HG02884 (cell line): ENCODE data around the gene F7.
"Not testable (repeated sequence)": the region's sequence is repeated elsewhere in the genome, so short reads cannot be mapped to it uniquely, and the experiment has no call there.

Experiments
- ATAC-seq: cut with Tn5 transposase; IDR thresholded peaks from one replicate; pipeline ENCODE4 v1.9.1; 2021; ENCODE audit warnings: mild to moderate bottlenecking, moderate library complexity; ENCODE audit not compliant: unreplicated experiment

F7 gene

DNA sequence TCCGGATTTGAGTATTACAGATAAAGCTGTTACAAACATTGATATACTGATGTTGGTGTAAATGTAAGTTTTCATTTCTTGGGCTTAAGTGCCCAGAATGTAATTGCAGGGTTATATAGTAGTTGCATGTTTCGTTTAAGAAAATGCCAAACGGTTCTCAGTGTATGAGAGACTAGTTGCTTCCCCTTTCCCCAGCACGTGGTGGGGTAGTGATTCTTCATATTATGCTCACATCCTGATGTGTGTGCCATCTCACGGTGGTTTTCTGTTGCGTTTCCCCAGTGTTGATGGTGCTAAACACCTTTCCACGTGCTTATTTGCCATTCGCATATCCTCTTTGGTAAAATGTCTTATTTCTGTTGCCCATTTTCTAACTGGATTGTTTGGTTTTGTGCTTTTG, 34.7 kb upstream of the F7 start:
- no peak for ATAC-seq

- no peak for ATAC-seq
Observed at GRCh38 chr13:113072376-113072775, 33.2 kb upstream of the F7 start.

DNA sequence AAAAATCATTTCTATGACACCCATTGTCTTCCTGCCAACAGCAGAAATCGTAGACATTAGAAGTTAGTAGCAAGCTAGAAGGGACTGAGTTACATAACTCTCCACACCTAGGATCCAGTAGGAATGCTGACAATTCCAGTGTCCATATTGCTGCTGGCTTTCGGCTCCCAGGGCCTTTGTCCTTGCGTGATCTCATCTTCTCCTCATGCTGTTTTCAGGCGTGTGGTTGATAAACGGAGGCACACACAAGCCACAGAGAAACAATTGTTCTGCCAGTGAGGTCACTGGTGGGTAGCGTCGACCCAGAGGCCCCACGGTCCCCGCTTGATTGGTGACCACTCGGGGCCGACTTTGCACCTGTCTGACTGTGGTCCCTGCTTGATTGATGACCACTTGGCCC, 31.6 kb upstream of the F7 start:
- no peak for ATAC-seq

DNA sequence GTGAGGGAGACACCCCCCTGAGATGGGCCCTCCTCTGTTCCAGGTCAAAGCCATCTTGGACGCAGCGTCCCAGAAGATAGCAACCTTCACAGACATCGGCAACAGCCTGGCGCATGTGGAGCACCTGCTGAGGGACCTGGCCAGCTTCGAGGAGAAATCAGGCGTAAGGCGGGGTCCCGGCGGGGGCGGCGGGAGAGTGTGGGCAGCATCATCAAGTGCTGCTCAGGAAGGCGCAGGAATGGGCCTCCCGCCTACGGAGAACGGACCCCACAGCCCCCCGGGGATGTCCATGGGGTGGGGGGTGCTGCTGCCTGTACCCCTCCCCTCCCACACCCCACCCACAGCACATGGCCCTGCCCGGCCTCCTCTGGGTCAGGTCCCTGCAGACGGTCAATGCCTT, 31.2 kb upstream of the F7 start:
- ATAC-seq: no peak

DNA sequence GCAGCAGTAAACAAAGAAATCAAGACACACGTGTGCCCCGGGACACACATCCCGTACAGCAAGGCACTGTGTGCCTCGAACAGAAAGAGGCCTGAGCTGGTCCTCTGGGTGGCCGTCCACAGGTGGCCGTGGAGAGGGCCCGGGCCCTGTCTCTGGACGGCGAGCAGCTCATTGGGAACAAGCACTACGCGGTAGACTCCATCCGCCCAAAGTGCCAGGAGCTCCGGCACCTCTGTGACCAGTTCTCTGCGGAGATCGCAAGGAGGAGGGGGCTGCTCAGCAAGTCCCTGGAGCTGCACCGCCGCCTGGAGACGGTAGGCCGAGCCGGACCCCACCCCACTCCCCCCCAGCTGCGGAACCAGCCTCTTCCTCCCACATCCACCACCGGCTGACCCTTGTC, 30.7 kb upstream of the F7 start:
- no peak for ATAC-seq

GRCh38 chr13:113075711-113076110, 29.9 kb upstream of the F7 start:
- ATAC-seq: no peak

- ATAC-seq: no peak
Observed at GRCh38 chr13:113076681-113077401, 28.8 kb upstream of the F7 start.

DNA sequence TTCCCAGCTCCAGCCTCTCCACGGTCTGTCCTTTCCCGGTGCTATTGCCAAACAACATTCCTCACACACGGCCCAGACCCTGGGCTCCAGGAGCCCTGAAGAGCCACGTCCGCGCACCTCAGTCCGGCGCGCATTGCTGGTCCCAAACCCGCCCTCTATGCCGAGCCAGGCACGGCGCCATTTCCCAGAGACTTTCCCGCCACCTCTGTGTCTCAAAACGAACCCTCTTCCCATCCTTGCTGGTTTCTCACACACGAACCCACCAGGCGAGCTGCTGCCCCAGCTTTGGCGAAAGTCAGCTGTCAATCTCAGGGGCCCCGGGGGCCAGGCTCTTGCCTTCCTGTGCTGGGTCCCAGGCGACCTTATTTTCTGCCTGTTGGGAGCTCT, 28.0 kb upstream of the F7 start:
- no peak for ATAC-seq

DNA sequence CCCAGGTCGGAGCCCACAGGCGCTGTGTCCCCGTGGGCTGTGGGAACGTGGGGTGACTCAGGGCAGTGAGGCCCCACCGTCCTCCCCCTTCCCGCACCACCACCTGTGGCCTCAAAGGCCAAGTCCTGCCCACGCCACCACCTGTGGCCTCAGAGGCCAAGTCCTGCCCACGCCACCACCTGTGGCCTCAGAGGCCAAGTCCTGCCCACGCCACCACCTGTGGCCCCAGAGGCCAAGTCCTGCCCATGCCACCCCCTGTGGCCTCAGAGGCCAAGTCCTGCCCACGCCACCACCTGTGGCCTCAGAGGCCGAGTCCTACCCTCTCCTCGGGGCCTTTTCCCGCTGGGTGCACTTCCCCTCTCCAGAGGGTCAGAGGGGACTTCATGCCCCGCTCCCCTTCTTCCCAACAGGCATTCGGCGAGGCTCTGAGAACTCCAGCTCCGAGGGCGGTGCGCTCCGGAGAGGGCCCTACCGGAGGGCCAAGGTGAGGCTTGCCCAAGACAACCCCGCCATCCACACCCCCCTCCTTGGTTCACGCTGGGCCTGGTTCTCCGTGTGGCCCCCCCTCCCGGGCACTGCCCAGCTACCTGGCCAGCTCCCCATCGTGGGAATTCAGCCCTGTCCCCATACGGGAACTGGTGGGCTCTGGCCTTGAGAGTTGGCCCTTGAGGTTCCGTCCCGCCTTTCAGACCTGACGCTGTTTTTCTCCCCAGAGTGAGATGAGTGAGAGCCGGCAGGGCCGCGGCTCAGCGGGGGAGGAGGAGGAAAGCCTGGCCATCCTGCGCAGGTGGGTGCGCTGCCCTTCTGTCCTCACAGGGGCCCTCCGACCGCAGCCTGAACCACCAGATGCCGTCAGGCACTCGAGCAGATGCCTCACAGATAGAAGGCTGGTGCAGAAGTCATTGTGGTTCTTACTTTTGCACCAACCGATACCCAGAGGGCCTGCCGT, 27.4 kb upstream of the F7 start:
- ATAC-seq: no peak

- ATAC-seq: no peak
Observed at GRCh38 chr13:113078902-113079780, 26.4 kb upstream of the F7 start.

DNA sequence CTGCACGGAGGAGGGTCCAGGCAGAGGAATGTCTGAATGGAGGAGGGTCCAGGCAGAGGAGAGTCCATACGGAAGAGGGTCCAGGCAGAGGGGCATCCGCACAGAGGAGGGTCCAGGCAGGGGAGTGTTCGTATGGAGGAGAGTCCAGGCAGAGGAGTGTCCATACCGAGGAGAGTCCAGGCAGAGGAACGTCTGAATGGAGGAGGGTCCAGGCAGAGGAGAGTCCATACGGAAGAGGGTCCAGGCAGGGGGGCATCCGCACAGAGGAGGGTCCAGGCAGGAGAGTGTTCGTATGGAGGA, 25.9 kb upstream of the F7 start:
- not testable (repeated sequence) for ATAC-seq

DNA sequence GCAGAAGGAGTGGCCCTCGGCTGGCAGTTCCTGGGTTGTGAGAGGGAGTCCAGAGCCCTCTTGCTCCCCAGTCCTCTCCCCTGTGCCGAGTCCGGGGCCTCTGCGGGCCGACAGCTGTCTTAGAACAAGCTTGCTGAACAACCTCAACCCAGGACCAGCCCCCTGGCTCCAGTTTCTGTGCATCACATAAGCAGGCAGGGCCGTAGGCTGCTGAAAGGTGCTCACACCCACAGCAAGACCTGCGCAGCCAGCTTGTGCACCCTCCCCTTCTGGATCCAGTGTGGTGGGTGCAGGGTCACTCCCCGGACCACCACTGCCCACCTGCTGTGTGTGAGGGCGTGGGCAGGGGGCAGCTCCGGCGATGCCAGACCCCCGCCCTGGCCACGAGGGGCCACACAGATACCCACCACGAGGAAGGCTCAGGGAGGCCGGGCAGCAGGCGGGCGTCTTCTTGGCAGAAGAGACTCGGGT, 25.2 kb upstream of the F7 start:
- ATAC-seq: no peak

- ATAC-seq: no peak
Observed at GRCh38 chr13:113080901-113081521, 24.6 kb upstream of the F7 start.

- ATAC-seq: no peak
Observed at GRCh38 chr13:113082198-113083021, 23.2 kb upstream of the F7 start.

DNA sequence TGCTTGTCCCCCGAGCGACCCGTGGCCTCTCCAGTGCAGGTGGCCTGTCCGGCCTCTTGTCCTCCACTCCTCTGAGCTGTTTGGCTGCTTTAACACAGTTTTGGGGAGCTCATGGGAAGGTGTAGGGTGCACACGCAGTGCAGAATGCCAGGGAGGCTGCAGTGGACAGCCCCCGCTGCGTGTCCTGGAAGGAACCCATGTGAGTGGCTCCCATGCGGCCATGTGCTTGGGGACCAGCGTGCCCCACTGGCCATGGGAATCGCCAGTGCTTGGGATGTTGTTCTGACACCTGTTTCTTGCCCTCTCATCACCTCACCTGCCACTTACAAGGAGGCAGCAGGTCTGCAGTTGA, 22.6 kb upstream of the F7 start:
- no peak for ATAC-seq

GRCh38 chr13:113083402-113084061, 22.1 kb upstream of the F7 start:
- no peak for ATAC-seq

DNA sequence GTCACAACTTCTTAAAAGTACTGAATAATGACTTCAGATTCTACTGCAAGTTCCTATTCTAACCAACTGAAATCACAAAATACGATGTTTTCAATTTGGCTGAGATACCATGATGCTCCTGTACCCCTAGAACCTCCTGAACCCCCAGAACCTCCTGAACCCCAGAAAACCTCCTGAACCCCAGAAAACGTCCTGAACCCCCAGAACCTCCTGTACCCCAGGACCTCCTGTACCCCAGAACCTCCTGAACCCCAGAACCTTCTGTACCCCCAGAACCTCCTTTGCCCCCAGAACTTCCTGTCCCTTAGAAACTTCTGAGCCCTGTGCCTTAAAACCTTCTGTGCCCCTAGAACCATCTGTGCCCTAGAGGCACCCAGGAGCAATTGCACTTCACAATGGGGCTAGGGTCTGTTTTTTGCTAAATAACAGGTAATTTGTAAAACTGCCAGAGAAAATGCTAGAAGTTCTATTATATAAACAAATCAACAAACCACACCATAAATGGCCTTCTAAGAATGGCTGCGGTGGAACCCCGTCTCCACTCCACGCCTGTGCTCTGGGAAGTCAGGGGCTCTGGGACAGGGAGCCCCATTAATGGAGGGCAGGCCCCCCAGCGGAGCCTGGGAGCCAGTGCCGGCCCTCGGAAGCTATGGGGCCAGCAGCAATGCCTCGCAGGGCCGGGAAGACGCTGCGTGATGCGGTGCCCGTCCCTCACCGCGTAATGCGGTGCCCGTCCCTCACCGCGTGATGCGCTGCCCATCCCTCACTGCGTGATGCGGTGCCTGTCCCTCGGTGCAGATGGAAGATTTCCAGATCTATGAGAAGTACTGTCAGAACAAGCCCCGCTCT, 21.3 kb upstream of the F7 start:
- ATAC-seq: no peak

DNA sequence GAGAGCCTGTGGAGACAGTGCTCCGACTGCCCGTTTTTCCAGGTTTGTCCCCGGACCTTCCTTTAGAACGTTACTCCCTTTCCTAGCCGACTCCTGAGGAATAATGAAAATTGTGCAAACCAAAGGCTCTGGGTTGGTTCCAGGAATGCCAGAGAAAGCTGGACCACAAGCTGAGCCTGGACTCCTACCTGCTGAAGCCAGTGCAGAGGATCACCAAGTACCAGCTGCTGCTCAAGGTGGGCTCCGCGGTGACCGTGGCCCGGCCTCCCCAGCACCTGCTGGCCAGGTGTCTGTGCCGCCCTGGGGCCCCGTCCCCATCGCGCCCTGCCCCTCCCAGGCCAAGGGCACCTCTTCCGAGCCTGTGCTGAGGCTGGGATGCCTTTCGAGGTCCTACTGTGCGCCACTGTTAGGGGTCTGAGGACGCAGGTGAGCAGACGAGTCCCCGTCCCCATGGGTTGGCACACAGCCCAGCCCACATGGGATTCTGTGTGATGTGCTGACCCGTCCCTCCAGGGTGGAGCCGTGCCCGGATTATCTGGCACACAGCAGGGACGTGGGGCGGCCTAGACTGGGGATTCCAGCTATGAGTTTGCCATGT, 20.5 kb upstream of the F7 start:
- ATAC-seq: no peak
